HUES48 (cell line): ENCODE measurements around the gene GAPDH.
A peak's percentile ranks its signal among the peaks of the same experiment; 100 is the strongest.
"Not testable (repeated sequence)": the region's sequence is repeated elsewhere in the genome, so short reads cannot be mapped to it uniquely, and the experiment has no call there.

Experiments
- H3K27ac ChIP-seq: one replicate; pipeline ENCODE4 v1.7.0; 2013; ENCODE audit warnings: low read depth, low read length, inconsistent platforms
- H3K27me3 ChIP-seq: 2 replicates; pipeline ENCODE4 v1.6.1; 2013; ENCODE audit warnings: mild to moderate bottlenecking, low read length; ENCODE audit not compliant: control insufficient read depth, insufficient read depth
- H3K36me3 ChIP-seq: 2 replicates; pipeline ENCODE4 v1.6.1; 2013; ENCODE audit warnings: low read length; ENCODE audit not compliant: control insufficient read depth, insufficient read depth
- H3K4me1 ChIP-seq: 2 replicates; pipeline ENCODE4 v1.6.1; 2013; ENCODE audit warnings: mild to moderate bottlenecking, low read length; ENCODE audit not compliant: control insufficient read depth, insufficient read depth
- H3K4me3 ChIP-seq: 2 replicates; pipeline ENCODE4 v1.5.1; 2013; ENCODE audit warnings: mild to moderate bottlenecking, low read depth, low read length
- H3K9ac ChIP-seq: 2 replicates; pipeline ENCODE4 v1.6.1; 2013; ENCODE audit warnings: mild to moderate bottlenecking, low read depth, low read length, moderate library complexity
- H3K9me3 ChIP-seq: 2 replicates; pipeline ENCODE4 v1.6.1; 2013; ENCODE audit warnings: low read length; ENCODE audit not compliant: control insufficient read depth, insufficient read depth

The GAPDH gene

GRCh38 chr12:6533923-6534694, at the start of gene GAPDH:
Gene GAPDH (plus strand): TSS chr12:6534517. CDS start chr12:6534833, 316 bp downstream.
- peak within 1 kb of the TSS; percentile 98 for H3K27ac ChIP-seq
- peaks cover 13% of the 10 kb centered on the region for H3K4me1 ChIP-seq
- no peaks in the 10 kb centered on the region for H3K27me3 ChIP-seq
- no peaks in the 10 kb centered on the region for H3K9me3 ChIP-seq
- peak within 1 kb of the TSS; percentile 82 for H3K4me3 ChIP-seq
- peaks cover 71% of the 10 kb centered on the region for H3K36me3 ChIP-seq
- H3K9ac ChIP-seq = peak within 1 kb of the TSS; percentile 98

- H3K27me3 ChIP-seq = no peaks in the 10 kb centered on the region
- peaks cover 11% of the 10 kb centered on the region for H3K36me3 ChIP-seq
- 0 out of 2 replicates have a peak, but pooled peaks cover 3% of the 10 kb centered on the region for H3K4me1 ChIP-seq
- no peak overlapping the region for H3K4me3 ChIP-seq
- no peak overlapping the region for H3K9ac ChIP-seq
- no peaks in the 10 kb centered on the region for H3K9me3 ChIP-seq
- H3K27ac ChIP-seq = no peak overlapping the region
These were observed 46.1 kb upstream of the GAPDH start for GRCh38 chr12:6488240-6488639.

GRCh38 chr12:6489449-6489848, 44.9 kb upstream of the GAPDH start:
- Histone ChIP-seq H3K9me3 (no peaks in the 10 kb centered on the region), H3K4me3 (no peak overlapping the region), H3K36me3 (peaks cover 11% of the 10 kb centered on the region), H3K9ac (no peak overlapping the region), H3K27me3 (no peaks in the 10 kb centered on the region), H3K27ac (no peak overlapping the region), H3K4me1 (0 out of 2 replicates have a peak, but pooled peaks cover 3% of the 10 kb centered on the region)

GRCh38 chr12:6490673-6491072, 43.6 kb upstream of the GAPDH start:
- not testable (repeated sequence) for H3K9ac ChIP-seq, H3K9me3 ChIP-seq, H3K27ac ChIP-seq, H3K4me3 ChIP-seq, H3K27me3 ChIP-seq
- peaks cover 10% of the 10 kb centered on the region for H3K4me1 ChIP-seq
- peaks cover 19% of the 10 kb centered on the region for H3K36me3 ChIP-seq

GRCh38 chr12:6492838-6493496, 41.4 kb upstream of the GAPDH start, which contains the start of gene MRPL51:
Gene MRPL51 (minus strand): TSS chr12:6493262. CDS start chr12:6493136, 126 bp downstream.
- H3K36me3 ChIP-seq = peaks cover 40% of the 10 kb centered on the region
- no peaks in the 10 kb centered on the region for H3K27me3 ChIP-seq
- peak within 1 kb of the TSS; percentile 84 for H3K4me3 ChIP-seq
- H3K4me1 ChIP-seq = peaks cover 10% of the 10 kb centered on the region
- H3K9me3 ChIP-seq = no peaks in the 10 kb centered on the region
- peak within 1 kb of the TSS; percentile 83 for H3K9ac ChIP-seq
- H3K27ac ChIP-seq = peak within 1 kb of the TSS; percentile 98

GRCh38 chr12:6493497-6494257, 40.6 kb upstream of the GAPDH start, which contains the start of gene NCAPD2:
Gene NCAPD2 (plus strand): TSS chr12:6494102. CDS start chr12:6495099, 997 bp downstream.
- Histone ChIP-seq H3K9ac (peak within 1 kb of the TSS; percentile 83), H3K4me3 (peak within 1 kb of the TSS; percentile 84), H3K27me3 (no peaks in the 10 kb centered on the region), H3K27ac (peak within 1 kb of the TSS; percentile 98), H3K36me3 (peaks cover 47% of the 10 kb centered on the region), H3K9me3 (no peaks in the 10 kb centered on the region), H3K4me1 (peaks cover 10% of the 10 kb centered on the region)

GRCh38 chr12:6494258-6494743, 40.0 kb upstream of the GAPDH start:
- Histone ChIP-seq H3K9ac (peak overlapping the region; percentile 45), H3K27ac (peak overlapping the region; percentile 98), H3K36me3 (peaks cover 53% of the 10 kb centered on the region), H3K4me1 (peaks cover 10% of the 10 kb centered on the region), H3K9me3 (no peaks in the 10 kb centered on the region), H3K4me3 (peak overlapping the region; percentile 84), H3K27me3 (no peaks in the 10 kb centered on the region)

- no peaks in the 10 kb centered on the region for H3K27me3 ChIP-seq
- H3K36me3 ChIP-seq = peaks cover 60% of the 10 kb centered on the region
- no peak overlapping the region for H3K9ac ChIP-seq
- peak overlapping the region; percentile 84 for H3K4me3 ChIP-seq
- no peaks in the 10 kb centered on the region for H3K9me3 ChIP-seq
- peaks cover 10% of the 10 kb centered on the region for H3K4me1 ChIP-seq
- H3K27ac ChIP-seq = no peak overlapping the region
These were observed 39.3 kb upstream of the GAPDH start for GRCh38 chr12:6494968-6495367.

GRCh38 chr12:6497291-6497690, 37.0 kb upstream of the GAPDH start:
- H3K9ac ChIP-seq, H3K4me3 ChIP-seq, H3K27ac ChIP-seq, H3K27me3 ChIP-seq, H3K9me3 ChIP-seq, H3K4me1 ChIP-seq: not testable (repeated sequence)
- peaks cover 68% of the 10 kb centered on the region for H3K36me3 ChIP-seq

GRCh38 chr12:6500466-6500865, 33.9 kb upstream of the GAPDH start:
- H3K36me3 ChIP-seq = peaks cover 77% of the 10 kb centered on the region
- H3K27me3 ChIP-seq = no peaks in the 10 kb centered on the region
- H3K4me3 ChIP-seq = no peak overlapping the region

More at GRCh38 chr12:6500466-6500865, 33.9 kb upstream of the GAPDH start:
- no peaks in the 10 kb centered on the region for H3K4me1 ChIP-seq
- no peaks in the 10 kb centered on the region for H3K9me3 ChIP-seq
- H3K27ac ChIP-seq = no peak overlapping the region
- no peak overlapping the region for H3K9ac ChIP-seq
